HepG2 (cell line): ENCODE data around the gene ATP1B2. TPM values are rescaled to one million over a fixed set of nuclear protein-coding genes. Genes with fewer than 3 reads are reported as not detected.

Experiments used
- ATAC-seq: fragments of 200-7000 bp; cut with Tn5 transposase; 3 replicates; pipeline ENCODE4 v1.9.1; 2020; ENCODE audit warnings: mild to moderate bottlenecking, moderate library complexity
- BruUV-seq: library from RNA; stranded (reverse); fragments of 400-500 nt; replicated peaks from 2 replicates; lab custom pipeline; 2021; lab: Mats Ljungman, UMichigan
- CTCF ChIA-PET: fragments of 300-600 bp; formaldehyde crosslinking; extraction: SDS; loops from one replicate; lab custom pipeline; 2021; ENCODE audit warnings: low total read pairs, inconsistent platforms, low intra/inter-chr PET ratio; lab: Yijun Ruan, JAX
- POLR2A ChIA-PET: fragments of 350-600 bp; sonication (Branson Sonifier 250); formaldehyde crosslinking; loops from one replicate; lab custom pipeline; 2020; ENCODE audit warnings: antibody characterized with exemption, inconsistent platforms; lab: Yijun Ruan, JAX
- DNase-seq: peaks from one replicate; pipeline ENCODE4 v3.0.0-alpha.2; 2015; ENCODE audit warnings: low spot score
- FAIRE-seq: peaks from 3 replicates; lab custom pipeline; 2011; peaks lifted over from hg19 to GRCh38; lab: Jason Lieb, UNC
- H2AFZ ChIP-seq: one replicate; pipeline ENCODE4 v1.6.1; 2011; ENCODE audit warnings: low read length, inconsistent platforms
- H3K27ac ChIP-seq: fragments of 300-600 bp; 3 replicates; pipeline ENCODE4 v1.8.0; 2011; ENCODE audit warnings: mixed run types, mild to moderate bottlenecking, mixed read lengths, low read length, inconsistent platforms; ENCODE audit not compliant: insufficient read depth; ENCODE audit errors: extremely low read length
- H3K27me3 ChIP-seq, 2 experiments: fragments of 200-600 bp in 1 of 2; 2 replicates in 1 of 2; 3 replicates in 1 of 2; pipeline versions ENCODE4 v1.6.0 to v1.8.0; 2011; ENCODE audit warnings: low read length in 2 of 2, mild to moderate bottlenecking in 2 of 2, moderate library complexity in 2 of 2, inconsistent platforms in 1 of 2; ENCODE audit not compliant: insufficient read depth in 2 of 2, control insufficient read depth in 1 of 2
- H3K36me3 ChIP-seq, 2 experiments: fragments of 200-600 bp in 1 of 2; replicated peaks in 1 of 2; 2 replicates in 1 of 2; 3 replicates in 1 of 2; pipeline versions ENCODE4 v1.5.1 to v1.8.0; 2011; ENCODE audit warnings: low read length in 2 of 2, inconsistent platforms in 1 of 2; ENCODE audit not compliant: insufficient read depth in 2 of 2, control insufficient read depth in 1 of 2
- H3K4me1 ChIP-seq: 2 replicates; pipeline ENCODE4 v1.5.1; 2012; ENCODE audit warnings: low read length, inconsistent platforms; ENCODE audit not compliant: insufficient read depth
- H3K4me2 ChIP-seq: 2 replicates; pipeline ENCODE4 v1.6.0; 2011; ENCODE audit warnings: low read depth, low read length, inconsistent platforms
- H3K4me3 ChIP-seq, 3 experiments: fragments of 200-600 bp in 1 of 3; sonication (generic), shearing (Covaris generic) in 1 of 3; replicated peaks in 1 of 3; 2 replicates each; pipeline ENCODE4 v1.5.1; 2011 to 2016; ENCODE audit warnings: low read length in 3 of 3, inconsistent platforms in 2 of 3, low read depth in 2 of 3, mild to moderate bottlenecking in 2 of 3, control low read depth in 1 of 3, mixed read lengths in 1 of 3; ENCODE audit not compliant: insufficient read depth in 1 of 3
- H3K79me2 ChIP-seq: one replicate; pipeline ENCODE4 v1.6.1; 2011; ENCODE audit warnings: low read length, inconsistent platforms; ENCODE audit not compliant: insufficient read depth
- H3K9ac ChIP-seq: 2 replicates; pipeline ENCODE4 v1.6.0; 2011; ENCODE audit warnings: mild to moderate bottlenecking, low read depth, low read length, inconsistent platforms; ENCODE audit not compliant: insufficient read depth
- H3K9me3 ChIP-seq: 2 replicates; pipeline ENCODE4 v1.5.1; 2012; ENCODE audit warnings: mild to moderate bottlenecking, low read length
- H4K20me1 ChIP-seq: 2 replicates; pipeline ENCODE4 v1.6.0; 2011; ENCODE audit warnings: inconsistent platforms, mild to moderate bottlenecking, low read length, moderate library complexity; ENCODE audit not compliant: insufficient read depth
- BRCA1 ChIP-seq: sonication (generic); formaldehyde crosslinking; IDR thresholded peaks from 2 replicates; pipeline ENCODE4 v1.4.0; 2020; ENCODE audit warnings: missing genetic modification reagents
- ELF1 ChIP-seq: sonication (generic); formaldehyde crosslinking; IDR thresholded peaks from 2 replicates; pipeline ENCODE4 v1.4.0; 2020; ENCODE audit warnings: missing genetic modification reagents
- POLR2A ChIP-seq, 2 experiments: IDR thresholded peaks; 2 replicates each; pipeline ENCODE4 v1.6.1; 2011; ENCODE audit warnings: low read depth in 2 of 2, low read length in 2 of 2, mild to moderate bottlenecking in 1 of 2, moderate library complexity in 1 of 2; ENCODE audit not compliant: insufficient read depth in 1 of 2
- RFXANK ChIP-seq: IDR thresholded peaks from 2 replicates; pipeline ENCODE4 v1.6.1; 2016
- RNF2 ChIP-seq: fragments of 450-650 bp; conservative IDR thresholded peaks from 2 replicates; pipeline ENCODE4 v1.6.1; 2016; ENCODE audit warnings: low read depth
- SOX13 ChIP-seq, 3 experiments: fragments of 450-650 bp in 1 of 3; sonication (generic) in 1 of 3; formaldehyde crosslinking in 1 of 3; IDR thresholded peaks in 2 of 3; conservative IDR thresholded peaks in 1 of 3; 2 replicates each; pipeline versions ENCODE4 v1.5.0 to v1.6.1; 2016 to 2020; ENCODE audit warnings: antibody characterized with exemption in 1 of 3, mild to moderate bottlenecking in 1 of 3, missing compliant biosample characterization in 1 of 3, missing genetic modification reagents in 1 of 3, moderate library complexity in 1 of 3
- SP4 ChIP-seq: sonication (generic); formaldehyde crosslinking; IDR thresholded peaks from 2 replicates; pipeline ENCODE4 v1.8.1; 2023; ENCODE audit warnings: mild to moderate bottlenecking, missing genetic modification reagents
- ZNF749 ChIP-seq: sonication (generic); formaldehyde crosslinking; IDR thresholded peaks from 2 replicates; pipeline ENCODE4 v1.8.0; 2022; ENCODE audit warnings: mild to moderate bottlenecking, missing genetic modification reagents, moderate library complexity, borderline replicate concordance
- whole genome bisulfite sequencing: methylation state at CpG from one replicate; pipeline ENCODE4 v1.1.6; 2017; ENCODE audit warnings: low lambda C conversion rate; 5-methylcytosine and 5-hydroxymethylcytosine counted together
- in situ Hi-C: cut with HindIII; loops from 2 replicates; pipeline ENCODE4 v1.10.0; 2017; ENCODE audit warnings: low pct_unique_long_range_greater_than_20kb; ENCODE audit not compliant: extremely low pct_ligation_motif_present
- intact Hi-C: fragments of 100-400 bp; cut with micrococcal nuclease; formaldehyde crosslinking; loops from one replicate; pipeline ENCODE4 v1.10.0; 2022; ENCODE audit not compliant: unreplicated experiment
- polyA plus RNA-seq, 8 experiments: library from polyadenylated mRNA; depleted of rRNA in 3 of 8; stranded (reverse) in 7 of 8; unstranded in 1 of 8; fragments of >200 nt; fragmentation: Illumina TruSeq in 4 of 8; extraction: Trizol in 4 of 8; gene quantifications; 2 replicates each; pipeline versions ENCODE4 v1.2.1 to v1.2.3, GENCODE V29; 2011 to 2016; ENCODE audit warnings: low read depth in 4 of 8, missing spikeins in 1 of 8, mixed read lengths in 1 of 8; ENCODE audit not compliant: insufficient read depth in 1 of 8
- total RNA-seq, 5 experiments: library from RNA; depleted of rRNA; stranded (reverse); fragments of >200 nt; fragmentation: Illumina TruSeq; extraction: Trizol; gene quantifications; 2 replicates each; pipeline ENCODE4 v1.2.3, GENCODE V29; 2016; ENCODE audit warnings: low read depth in 1 of 5
- TF ChIP-seq, protein P1 (sequence below): sonication (generic); formaldehyde crosslinking; IDR thresholded peaks from 2 replicates; pipeline ENCODE4 v1.4.0; 2020; ENCODE audit warnings: missing genetic modification reagents

Gene ATP1B2
- total and polyA plus RNA-seq, 2 of the 13 experiments (the other 11 are each of a cell fraction or from before 2014, with no cell fraction given): not detected

DNA sequence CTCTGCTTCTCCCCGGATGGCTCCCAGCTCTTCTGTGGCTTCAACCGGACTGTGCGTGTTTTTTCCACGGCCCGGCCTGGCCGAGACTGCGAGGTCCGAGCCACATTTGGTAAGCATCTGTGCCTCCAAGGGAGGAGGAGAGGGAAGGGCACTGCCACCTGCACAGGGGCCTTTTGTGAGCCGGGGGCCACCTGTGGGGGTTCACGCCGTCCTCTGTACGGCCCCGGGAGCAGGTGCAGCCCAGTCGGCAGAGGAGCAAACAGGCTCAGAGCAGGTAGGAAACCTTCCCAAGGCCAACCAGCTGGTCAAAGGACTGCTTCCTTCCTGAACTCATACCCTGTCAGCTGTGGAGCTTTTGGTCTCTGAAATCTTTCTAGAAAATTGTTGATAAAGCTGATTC, 51.0 kb downstream of the ATP1B2 start:
- H3K4me2 ChIP-seq: no peak overlapping the region
- H2AFZ ChIP-seq: no peak overlapping the region
- no peaks in the 10 kb centered on the region for H3K9me3 ChIP-seq
- DNase-seq: no peak
- H3K4me3 ChIP-seq: no peak overlapping the region
- BruUV-seq: no TSS peak
- no peaks in the 10 kb centered on the region for H4K20me1 ChIP-seq
- H3K79me2 ChIP-seq: no peaks in the 10 kb centered on the region
- WGBS: 98% methylated on average over 6 of the region's 14 CpGs
- intact Hi-C loops (no loop called here), in situ Hi-C loops (no loop called here)
- H3K36me3 ChIP-seq: peaks cover 2 to 4% of the 10 kb centered on the region in 2 experiments; a peak in 3 of 5 replicates
- no peak overlapping the region for H3K9ac ChIP-seq
- no peak for TF ChIP-seq BRCA1 (CRISPR knock-in tag)
- TF ChIP-seq RFXANK (CRISPR knock-in tag): no peak
- no peak for TF ChIP-seq ELF1
- no peak for TF ChIP-seq ZNF749
- no peak for TF ChIP-seq POLR2A (IDR thresholded peaks at IDR 0.05; ENCODE audit: insufficient read depth in 1 of 2, low read depth in 2 of 2, low read length in 2 of 2)
- TF ChIP-seq SOX13 (IDR thresholded peaks at IDR 0.05): no peak
- no peak for TF ChIP-seq SOX13 (CRISPR knock-in tag; conservative IDR thresholded peaks at IDR 0.05 in 1 of 2, IDR thresholded peaks at IDR 0.05 in 1 of 2)
- TF ChIP-seq SP4 (CRISPR knock-in tag): no peak
- TF ChIP-seq, protein P1, sequence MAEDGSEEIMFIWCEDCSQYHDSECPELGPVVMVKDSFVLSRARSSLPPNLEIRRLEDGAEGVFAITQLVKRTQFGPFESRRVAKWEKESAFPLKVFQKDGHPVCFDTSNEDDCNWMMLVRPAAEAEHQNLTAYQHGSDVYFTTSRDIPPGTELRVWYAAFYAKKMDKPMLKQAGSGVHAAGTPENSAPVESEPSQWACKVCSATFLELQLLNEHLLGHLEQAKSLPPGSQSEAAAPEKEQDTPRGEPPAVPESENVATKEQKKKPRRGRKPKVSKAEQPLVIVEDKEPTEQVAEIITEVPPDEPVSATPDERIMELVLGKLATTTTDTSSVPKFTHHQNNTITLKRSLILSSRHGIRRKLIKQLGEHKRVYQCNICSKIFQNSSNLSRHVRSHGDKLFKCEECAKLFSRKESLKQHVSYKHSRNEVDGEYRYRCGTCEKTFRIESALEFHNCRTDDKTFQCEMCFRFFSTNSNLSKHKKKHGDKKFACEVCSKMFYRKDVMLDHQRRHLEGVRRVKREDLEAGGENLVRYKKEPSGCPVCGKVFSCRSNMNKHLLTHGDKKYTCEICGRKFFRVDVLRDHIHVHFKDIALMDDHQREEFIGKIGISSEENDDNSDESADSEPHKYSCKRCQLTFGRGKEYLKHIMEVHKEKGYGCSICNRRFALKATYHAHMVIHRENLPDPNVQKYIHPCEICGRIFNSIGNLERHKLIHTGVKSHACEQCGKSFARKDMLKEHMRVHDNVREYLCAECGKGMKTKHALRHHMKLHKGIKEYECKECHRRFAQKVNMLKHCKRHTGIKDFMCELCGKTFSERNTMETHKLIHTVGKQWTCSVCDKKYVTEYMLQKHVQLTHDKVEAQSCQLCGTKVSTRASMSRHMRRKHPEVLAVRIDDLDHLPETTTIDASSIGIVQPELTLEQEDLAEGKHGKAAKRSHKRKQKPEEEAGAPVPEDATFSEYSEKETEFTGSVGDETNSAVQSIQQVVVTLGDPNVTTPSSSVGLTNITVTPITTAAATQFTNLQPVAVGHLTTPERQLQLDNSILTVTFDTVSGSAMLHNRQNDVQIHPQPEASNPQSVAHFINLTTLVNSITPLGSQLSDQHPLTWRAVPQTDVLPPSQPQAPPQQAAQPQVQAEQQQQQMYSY (CRISPR knock-in tag): no peak
- TF ChIP-seq RNF2: no peak
- H3K27me3 ChIP-seq: peaks cover 5 to 23% of the 10 kb centered on the region in 2 experiments
- CTCF ChIA-PET: no interaction called here
- POLR2A ChIA-PET: no interaction called here
- no peak overlapping the region for H3K27ac ChIP-seq
- H3K4me1 ChIP-seq: peaks cover 6% of the 10 kb centered on the region; the same call in 1 of the 2 replicates
- FAIRE-seq: no peak
- no peak for ATAC-seq
